NCI-H146 (cell line): ENCODE data around the gene SUSD2.
"Not testable (repeated sequence)": the region's sequence is repeated elsewhere in the genome, so short reads cannot be mapped to it uniquely, and the experiment has no call there.

ENCODE experiments used
- DNase-seq: peaks from one replicate; lab custom pipeline; 2025; lab: John Stamatoyannopoulos, UW

The SUSD2 gene

DNA sequence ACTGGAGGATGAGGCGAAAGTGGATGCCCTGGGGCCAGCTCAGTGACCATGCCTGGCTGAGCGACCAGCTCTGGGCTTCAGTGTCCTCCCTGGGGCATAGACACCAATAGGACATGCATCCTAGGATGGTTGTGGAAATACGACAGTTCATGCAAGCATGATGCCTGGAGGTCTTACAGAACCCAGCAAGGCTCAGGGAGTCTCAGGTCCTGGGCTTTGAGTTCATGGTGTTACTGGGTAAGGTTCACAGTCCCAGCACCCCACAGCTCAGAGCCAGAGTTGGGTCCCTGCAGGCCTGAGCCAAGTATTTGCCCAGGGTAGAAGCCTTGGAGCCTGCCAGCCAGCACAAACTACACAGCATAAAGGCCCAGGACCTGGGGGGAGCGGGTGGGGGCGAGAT lies 4.2 kb upstream of the SUSD2 start:
- no peak for DNase-seq

DNA sequence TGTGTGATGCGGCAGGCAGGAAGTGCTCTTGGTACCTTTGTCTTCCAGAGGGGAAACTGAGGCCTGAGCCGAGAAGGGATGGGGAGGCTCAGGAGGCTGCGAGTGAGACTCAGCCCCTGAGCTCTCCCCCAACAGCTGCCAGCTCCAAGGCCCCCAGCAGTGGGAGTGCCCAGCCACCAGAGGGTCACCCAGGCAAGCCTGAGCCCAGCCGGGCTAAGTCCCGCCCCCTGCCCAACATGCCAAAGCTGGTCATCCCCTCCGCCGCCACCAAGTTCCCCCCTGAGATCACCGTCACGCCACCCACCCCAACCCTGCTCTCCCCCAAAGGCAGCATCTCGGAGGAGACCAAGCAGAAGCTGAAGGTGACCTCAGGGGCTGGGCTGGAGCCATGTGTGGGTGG lies 3.8 kb upstream of the SUSD2 start:
- DNase-seq, result no peak

DNA sequence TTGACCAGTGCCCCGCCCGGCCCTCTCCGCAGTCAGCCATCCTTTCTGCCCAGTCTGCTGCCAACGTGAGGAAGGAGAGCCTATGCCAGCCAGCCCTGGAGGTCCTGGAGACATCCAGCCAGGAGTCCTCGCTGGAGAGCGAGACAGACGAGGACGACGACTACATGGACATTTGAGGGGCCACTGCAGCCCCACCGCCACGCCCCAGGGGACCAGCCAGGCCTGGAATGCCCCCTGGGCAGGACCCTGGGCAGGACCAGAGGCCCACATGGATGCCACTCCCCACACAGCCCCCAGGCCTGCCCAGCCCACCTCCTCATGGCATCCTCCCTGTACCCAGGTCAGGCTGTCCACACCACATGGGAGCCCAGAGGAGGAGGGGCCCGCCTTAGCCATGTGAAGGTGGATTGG lies 3.3 kb upstream of the SUSD2 start:
- DNase-seq, result no peak

DNA sequence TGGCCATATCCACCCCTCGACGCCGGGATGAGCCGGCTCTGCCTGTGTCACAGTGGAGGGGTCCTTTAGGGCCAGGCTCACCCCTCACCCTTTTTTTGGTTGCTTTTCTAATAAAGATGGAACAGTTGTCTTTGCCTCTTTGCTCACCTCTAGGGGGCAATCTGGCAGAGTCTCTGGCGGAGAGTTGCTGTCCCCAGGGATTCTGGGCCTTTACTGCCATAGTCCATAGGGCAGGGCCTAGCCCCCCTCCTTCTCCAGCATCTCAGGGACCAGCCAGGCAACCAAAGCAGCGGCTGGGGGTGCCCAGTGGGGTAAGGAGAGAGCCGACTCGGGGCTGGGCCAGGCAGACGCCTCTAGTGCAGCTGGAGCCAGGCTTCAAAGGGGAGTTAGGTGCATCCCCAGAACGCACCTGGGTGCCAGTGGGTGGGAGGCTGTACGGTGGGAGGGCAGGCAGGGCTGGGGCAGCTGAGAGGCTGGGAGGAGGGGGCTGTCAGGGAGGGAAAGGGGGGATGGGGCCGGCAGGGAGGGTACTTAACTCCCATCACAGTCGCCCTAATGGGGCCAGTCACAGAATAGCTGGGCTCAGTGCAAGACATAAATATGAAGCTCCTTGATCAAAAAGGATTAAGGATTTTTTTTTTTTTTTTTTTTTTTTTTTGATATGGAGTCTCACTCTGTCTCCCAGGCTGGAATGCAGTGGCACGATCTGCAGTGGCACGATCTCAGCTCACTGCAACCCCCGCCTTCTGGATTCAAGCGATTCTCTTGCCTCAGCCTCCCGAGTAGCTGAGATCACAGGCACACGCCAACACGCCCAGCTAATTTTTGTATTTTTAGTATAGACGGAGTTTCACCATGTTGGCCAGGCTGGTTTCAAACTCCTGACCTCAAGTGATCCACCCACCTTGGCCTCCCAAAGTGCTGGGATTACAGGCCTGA lies 2.5 kb upstream of the SUSD2 start:
- no peak for DNase-seq

DNA sequence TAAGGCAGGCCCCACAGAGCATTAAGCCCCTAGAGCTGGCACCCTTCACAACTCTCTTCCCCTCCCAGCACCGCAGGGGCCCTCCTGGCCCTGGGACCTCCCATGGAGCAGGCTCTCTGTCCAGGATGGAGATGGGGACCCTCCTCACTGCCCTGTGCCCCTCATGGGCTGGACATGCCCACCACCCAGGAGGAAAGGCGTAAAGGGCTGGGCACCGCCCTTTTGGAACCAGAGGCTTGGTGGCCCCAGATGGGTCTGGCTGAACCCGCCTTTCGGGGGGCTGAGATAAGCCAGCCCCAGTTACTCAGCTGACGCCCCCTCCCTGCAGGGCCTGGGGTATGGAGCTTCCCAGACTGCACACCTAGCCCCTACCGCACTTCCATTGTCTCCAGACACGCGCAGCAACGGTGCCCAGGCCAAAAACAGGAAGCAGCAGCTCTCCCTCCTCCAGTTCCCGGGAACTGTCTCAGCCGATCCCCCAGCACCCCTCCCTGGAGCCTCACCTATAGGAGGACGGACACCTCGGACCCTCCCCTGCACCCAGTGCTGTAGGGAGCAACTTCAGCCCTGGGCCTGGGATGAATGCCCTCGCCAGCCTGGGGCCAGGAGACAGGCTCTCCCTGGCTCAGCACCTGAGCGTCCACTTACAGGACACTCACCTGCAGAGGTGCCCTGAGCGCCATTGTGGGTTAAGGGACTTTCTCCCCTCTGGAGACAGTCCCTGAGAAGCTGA lies 1.6 kb upstream of the SUSD2 start:
- no peak for DNase-seq

DNA sequence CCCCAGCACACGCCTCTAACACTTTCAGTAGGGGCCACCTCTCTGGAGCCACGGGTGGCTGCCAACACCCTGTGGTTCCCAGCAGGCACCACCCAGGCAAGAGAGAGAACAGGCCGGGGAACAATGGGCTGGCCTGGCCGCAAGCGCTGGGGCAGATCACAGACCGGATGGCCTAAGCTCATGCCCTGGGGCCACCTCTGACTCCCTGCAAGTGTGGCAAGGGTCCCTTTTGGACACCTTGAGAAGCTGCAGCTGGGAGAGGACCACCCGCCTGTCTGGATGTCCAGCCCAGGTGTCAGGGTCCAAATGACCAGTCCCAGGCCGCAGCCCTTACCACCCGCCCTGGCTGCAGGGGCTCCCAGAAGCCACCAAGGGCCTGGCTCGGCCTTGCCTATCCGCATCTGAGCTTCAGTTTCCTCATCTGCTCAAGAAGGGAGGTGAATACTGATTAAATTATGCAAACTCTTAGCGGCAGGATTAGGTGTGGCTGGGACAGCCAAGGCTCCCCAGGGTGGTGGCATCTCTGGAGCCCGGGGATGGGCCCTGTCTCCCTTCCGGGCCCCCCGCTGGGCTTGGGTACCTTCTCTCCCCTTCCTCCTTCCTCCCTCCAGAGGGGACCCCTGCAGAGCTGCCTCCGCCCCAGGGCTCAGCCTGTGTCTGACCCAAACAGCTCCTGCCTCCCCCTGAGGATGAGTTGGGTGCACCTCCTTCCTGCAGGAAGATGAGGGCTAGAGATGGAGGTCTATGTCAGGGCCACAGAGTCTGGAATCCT lies 785 bp upstream of the SUSD2 start:
- DNase-seq, result peak; percentile 21

DNA sequence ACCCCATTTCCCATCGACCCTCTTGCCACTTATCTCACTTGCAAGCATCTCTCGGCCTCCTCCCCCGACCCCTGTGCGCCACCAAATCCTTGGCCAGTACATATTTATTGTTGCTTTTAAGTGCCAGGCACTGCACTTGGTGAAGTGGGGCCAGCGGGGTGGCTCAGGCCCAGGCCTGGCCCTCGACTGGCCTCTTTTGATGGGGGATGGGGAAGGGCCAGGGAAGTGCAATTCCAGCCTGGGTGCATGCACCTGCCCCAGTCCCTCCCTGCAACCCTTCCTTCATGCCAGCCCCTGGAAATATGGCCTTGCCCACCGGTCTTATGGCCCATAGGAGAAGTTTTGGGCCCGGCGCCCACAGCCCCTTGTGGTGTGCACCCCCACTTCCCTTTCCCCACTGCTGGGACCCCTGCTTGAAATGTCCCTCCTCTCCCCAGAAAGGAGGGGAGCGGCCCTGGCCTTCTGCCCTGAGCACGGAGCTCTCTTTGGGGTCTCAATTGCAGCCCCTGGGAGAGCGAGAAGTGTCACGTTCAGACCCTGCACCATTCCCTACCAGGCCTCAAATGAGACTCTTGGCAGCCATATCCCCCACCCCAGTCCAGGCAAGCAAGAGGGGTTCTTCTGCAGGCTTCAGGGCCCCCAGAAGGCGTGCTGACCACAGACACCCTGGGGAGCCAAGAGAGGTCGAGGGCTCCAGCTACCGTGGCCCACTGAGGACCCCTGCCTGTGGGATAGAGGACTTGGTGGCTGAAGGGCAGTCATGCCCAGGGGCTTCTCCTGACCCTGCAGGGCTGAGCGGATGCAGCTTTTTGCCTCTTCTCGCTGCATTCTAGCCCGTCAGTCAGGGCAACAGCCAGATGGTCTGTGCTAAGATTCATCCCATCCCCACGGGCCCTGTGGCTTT lies 961 bp downstream of the SUSD2 start:
- DNase-seq, result no peak

DNA sequence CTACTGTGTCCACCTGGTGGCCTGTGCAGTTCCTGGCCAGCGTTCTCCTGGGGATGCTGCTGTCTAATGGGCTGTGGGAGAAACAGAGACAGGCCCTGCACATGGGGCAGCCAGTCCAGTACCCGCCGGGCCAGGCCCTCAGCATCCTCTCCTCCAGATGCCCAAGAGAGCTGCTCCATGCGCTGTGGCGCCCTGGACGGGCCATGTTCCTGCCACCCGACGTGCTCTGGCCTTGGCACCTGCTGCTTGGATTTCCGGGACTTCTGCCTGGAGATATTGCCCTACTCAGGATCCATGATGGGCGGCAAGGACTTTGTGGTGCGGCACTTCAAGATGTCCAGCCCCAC lies 1.6 kb downstream of the SUSD2 start:
- DNase-seq, result not testable (repeated sequence)

DNA sequence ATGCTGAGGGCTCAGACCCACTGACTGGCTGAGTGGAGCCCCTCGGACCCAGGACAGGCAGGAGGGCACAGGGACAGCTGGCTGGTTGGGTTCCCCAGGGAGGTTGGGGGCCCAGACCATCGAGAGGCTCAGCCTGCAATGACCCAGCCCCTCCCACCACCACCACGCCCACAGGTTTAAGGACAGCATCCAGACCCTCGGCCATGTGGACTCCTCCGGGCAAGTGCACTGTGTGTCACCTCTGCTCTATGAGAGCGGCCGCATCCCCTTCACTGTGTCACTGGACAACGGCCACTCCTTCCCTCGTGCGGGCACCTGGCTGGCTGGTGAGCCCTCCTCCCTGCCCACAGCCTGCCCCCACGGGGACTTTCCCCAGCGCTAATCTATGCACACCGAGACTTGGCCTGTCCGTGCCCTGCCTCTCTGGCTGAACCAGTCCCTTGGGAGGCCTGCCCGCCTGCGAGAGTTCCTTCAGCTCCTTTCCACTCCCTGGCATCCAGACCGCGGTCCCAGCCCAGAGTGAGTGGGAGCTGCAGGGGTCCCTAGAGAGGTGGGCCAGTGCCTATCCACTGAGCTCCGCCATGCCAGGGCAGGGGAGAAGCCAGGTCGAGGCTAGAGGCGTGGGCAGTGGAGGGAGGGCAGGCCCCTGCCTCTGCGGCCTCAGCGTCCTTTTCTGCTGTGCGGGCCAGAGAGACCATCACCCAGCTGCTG lies 2.2 kb downstream of the SUSD2 start:
- DNase-seq, result no peak

DNA sequence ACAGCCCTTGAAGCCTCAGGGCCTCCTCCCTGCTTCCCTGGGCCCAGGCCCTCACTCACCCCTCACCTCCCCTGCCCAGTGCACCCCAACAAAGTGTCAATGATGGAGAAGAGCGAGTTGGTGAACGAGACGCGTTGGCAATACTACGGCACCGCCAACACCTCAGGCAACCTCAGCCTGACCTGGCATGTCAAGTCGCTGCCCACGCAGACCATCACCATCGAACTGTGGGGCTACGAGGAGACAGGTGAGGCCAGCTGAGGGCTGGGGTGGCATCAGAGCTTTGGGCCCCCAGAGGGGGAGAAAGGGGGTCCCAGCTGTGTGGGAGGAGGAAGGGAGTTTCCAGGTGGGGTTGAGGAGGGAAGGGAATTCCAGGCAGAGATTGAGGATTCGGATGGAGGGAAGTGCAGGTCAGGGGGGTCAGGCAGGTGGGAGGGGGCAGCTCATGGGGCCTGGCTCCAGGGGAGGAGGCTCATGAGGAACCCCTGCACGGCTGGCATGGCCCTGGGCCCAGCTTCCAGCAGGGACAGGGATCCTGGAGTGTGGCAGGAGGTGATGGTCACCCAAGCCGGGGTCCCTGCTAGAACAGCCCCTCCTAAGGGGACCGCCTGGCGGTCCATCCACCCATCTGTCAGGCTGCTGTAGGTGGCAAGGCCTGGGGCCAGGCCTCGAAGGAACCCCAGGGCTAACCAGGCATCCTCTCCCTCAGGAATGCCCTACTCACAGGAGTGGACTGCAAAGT lies 2.9 kb downstream of the SUSD2 start:
- no peak for DNase-seq

DNA sequence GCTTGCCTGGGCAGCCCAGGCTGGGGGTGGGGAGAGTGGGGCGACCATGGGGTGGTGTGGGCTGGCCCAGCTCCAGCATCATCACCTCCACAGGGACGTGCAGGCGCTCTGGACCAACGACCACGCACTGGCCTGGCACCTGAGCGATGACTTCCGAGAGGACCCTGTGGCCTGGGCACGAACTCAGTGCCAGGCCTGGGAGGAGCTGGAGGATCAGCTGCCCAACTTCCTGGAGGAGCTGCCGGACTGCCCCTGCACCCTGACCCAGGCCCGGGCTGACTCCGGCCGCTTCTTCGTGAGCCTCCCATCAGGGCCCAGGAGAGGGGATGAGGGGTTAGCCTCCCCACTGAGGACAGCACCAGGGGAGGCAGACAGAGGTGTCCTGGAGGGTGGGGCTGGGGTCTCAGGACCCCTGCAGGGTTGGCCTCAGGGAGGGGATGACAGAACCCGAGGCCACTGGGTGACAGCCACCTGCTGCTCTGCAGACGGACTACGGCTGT lies 3.8 kb downstream of the SUSD2 start:
- no peak for DNase-seq

DNA sequence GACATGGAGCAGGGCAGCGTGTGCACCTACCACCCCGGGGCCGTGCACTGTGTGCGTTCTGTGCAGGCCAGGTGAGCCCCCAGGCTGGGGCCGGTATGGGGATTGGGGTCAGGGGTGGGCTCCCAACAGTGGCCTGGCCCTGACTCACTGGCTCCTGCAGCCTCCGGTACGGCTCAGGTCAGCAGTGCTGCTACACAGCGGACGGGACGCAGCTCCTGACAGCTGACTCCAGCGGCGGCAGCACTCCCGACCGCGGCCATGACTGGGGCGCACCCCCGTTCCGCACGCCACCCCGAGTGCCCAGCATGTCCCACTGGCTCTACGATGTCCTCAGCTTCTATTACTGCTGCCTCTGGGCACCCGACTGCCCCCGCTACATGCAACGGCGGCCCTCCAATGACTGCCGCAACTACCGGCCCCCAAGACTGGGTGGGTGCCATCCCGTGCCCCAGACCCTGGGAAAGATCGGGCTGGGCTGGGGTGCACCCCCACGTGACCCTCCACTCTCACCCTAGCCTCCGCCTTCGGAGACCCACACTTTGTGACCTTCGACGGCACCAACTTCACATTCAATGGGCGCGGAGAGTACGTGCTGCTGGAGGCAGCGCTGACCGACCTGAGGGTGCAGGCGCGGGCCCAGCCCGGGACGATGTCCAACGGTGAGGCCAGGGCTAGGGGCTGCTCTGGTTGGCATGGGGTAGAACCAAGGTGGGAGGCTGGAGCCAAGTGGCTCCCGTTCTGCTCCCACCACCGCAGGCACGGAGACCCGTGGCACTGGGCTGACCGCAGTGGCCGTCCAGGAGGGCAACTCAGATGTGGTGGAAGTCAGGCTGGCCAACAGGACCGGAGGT lies 4.4 kb downstream of the SUSD2 start:
- DNase-seq, result no peak

DNA sequence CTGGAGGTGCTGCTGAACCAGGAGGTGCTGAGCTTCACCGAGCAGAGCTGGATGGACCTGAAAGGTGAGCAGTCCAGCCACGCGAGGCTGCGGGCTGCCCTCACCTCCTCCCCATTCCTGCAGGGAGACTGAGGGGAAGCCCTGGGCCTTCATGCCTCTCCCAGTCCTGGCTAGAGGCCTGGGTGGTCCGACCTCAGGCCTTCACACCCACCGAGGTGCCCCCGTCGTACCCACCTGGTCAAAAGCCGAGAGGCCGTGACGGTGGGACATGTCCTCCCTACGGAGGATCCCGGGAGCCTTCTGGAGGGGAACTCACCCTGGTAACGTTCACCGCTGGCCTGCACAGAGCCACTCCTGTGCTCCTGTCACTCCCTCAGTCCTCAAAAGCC lies 5.1 kb downstream of the SUSD2 start:
- DNase-seq, result no peak

DNA sequence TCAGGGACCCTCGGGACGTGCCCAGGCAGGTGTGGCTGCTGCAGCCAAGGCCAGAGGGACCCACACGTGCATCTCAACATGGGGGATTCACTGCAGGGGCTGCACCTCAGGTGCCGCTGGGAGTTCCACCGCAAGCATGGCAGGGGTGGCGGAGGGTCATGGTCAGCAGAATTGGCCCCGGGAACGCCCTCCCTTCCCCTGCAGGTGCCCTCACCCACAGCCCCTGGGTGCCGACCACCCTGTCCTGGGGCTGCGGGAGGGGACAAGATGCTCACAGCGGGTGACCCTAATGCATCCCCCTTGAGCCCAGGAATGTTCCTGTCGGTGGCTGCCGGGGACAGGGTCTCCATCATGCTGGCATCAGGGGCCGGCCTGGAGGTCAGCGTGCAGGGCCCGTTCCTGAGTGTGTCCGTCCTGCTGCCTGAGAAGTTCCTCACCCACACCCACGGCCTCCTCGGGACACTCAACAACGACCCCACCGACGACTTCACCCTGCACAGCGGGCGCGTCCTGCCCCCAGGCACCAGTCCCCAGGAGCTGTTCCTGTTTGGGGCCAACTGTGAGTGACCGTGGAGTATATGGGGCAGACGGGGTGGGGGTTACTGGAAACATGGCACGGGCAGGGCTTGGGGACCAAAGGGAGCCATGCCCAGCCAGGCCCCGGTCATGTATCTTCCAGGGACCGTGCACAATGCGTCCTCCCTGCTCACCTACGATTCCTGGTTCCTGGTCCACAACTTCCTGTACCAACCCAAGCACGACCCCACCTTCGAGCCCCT lies 5.8 kb downstream of the SUSD2 start:
- no peak for DNase-seq

DNA sequence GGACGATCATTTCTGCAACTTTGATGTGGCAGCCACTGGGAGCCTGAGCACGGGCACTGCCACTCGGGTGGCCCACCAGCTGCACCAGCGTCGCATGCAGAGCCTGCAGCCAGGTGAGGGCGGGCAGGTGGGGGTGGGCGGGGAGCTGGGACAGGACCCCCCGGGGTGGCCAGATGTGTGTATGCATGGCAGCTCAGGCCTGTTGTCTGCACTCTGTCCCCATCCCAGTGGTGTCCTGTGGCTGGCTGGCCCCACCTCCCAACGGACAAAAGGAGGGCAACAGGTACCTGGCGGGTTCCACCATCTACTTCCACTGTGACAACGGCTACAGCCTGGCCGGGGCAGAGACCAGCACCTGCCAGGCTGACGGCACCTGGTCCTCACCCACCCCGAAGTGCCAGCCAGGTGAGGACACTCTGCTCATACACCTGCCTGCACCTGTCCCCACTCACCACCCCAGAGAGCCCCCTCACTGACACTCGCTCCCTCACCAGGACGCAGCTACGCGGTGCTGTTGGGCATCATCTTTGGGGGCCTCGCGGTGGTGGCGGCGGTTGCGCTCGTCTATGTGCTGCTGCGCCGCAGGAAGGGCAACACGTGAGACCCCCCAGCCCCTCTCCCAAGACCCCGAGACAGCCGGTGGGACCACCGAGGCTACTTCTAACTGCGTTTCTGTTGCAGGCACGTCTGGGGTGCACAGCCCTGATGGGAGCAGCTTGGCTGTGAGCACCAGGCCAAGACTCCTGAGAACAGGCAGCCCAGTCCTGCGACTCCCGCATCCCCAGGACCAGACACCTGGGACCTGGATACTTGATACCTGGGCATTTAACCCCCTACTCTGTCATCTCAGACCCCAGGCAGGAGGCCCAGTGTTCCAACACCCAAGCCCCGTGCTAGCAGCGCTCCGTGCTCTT lies 6.7 kb downstream of the SUSD2 start:
- no peak for DNase-seq

DNA sequence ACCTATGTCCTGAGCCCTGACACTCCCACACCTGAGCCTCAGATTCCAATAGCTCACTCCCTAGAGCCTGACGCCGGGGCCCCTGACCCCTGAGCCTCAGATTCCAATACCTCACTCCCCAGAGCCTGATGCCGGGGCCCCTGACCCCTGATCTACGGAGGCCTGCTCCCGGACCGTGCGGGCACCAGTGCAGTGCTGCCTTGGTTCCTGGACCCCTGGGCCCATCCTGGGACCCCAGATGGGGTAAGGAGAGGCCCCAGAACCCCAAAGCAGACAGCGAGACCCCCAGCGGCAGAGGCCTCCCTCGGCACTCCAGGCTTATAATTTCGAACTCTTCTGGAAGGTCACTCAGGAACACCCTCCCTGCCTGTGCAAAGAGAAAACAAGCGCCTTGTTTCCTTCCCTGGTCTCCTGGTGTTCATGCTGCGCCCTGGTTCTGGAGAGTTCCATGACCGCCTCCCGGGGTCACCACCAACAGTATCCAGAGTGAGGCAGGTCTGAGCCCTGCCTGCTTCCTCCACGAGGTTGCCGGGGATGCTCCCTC lies 7.5 kb downstream of the SUSD2 start:
- no peak for DNase-seq
